Memory B cell (primary cell): Measurements from ENCODE around the gene RCOR1.
A peak's percentile ranks its signal among the peaks of the same experiment; 100 is the strongest.
"Not testable (repeated sequence)": the region's sequence is repeated elsewhere in the genome, so short reads cannot be mapped to it uniquely, and the experiment has no call there.

Source experiments
- ATAC-seq: fragments of 150-1000 bp; cut with Tn5 transposase; 2 replicates; pipeline ENCODE4 v1.10.0; 2021; ENCODE audit warnings: low read depth, mild to moderate bottlenecking, moderate library complexity
- DNase-seq, 2 donors: peaks; one replicate each; pipeline ENCODE4 v3.0.0; 2022; ENCODE audit warnings: low spot score in 2 of 2
- H3K27ac Mint-ChIP-seq: one replicate; pipeline ENCODE4 v1.8.0; 2022; ENCODE audit warnings: mild to moderate bottlenecking, moderate library complexity, mixed read lengths
- H3K27me3 Mint-ChIP-seq: one replicate; pipeline ENCODE4 v1.8.0; 2022; ENCODE audit warnings: mixed read lengths
- H3K36me3 Mint-ChIP-seq: one replicate; pipeline ENCODE4 v1.8.0; 2022; ENCODE audit warnings: mild to moderate bottlenecking, mixed read lengths
- H3K4me1 Mint-ChIP-seq: one replicate; pipeline ENCODE4 v1.8.0; 2022; ENCODE audit warnings: mixed read lengths
- H3K4me3 Mint-ChIP-seq: one replicate; pipeline ENCODE4 v1.8.0; 2022; ENCODE audit warnings: mild to moderate bottlenecking, moderate library complexity, mixed read lengths
- H3K9me3 Mint-ChIP-seq: one replicate; pipeline ENCODE4 v1.8.0; 2022; ENCODE audit warnings: mixed read lengths

The RCOR1 gene

GRCh38 chr14:102591944-102592762, at the start of gene RCOR1:
Gene RCOR1, plus strand, starts transcription at chr14:102592649. Its CDS starts 238 bp downstream, at chr14:102592887.
- H3K4me3 Mint-ChIP-seq: peak within 1 kb of the TSS; percentile 99

GRCh38 chr14:102544046-102544746, 48.3 kb upstream of the RCOR1 start:
- Mint-ChIP-seq H3K27ac (no peak overlapping the region), H3K4me3 (no peak overlapping the region), H3K36me3 (peaks cover 4% of the 10 kb centered on the region), H3K27me3 (peaks cover 22% of the 10 kb centered on the region), H3K4me1 (peaks cover 21% of the 10 kb centered on the region), H3K9me3 (no peaks in the 10 kb centered on the region)
- ATAC-seq (no peak), DNase-seq (no peak)

More at GRCh38 chr14:102591944-102592762, at the start of gene RCOR1:
- DNase-seq (peak; percentile 92 to 96), ATAC-seq (peak; percentile 75)
- Mint-ChIP-seq H3K4me1 (peaks cover 15% of the 10 kb centered on the region), H3K36me3 (no peaks in the 10 kb centered on the region), H3K9me3 (no peaks in the 10 kb centered on the region), H3K27me3 (no peaks in the 10 kb centered on the region), H3K27ac (peak within 1 kb of the TSS; percentile 98)

- DNase-seq: peak in 1 of 2 donors; percentile 40
- H3K4me1 Mint-ChIP-seq: peaks cover 21% of the 10 kb centered on the region
Measured at GRCh38 chr14:102544747-102545460, 47.5 kb upstream of the RCOR1 start.

DNA sequence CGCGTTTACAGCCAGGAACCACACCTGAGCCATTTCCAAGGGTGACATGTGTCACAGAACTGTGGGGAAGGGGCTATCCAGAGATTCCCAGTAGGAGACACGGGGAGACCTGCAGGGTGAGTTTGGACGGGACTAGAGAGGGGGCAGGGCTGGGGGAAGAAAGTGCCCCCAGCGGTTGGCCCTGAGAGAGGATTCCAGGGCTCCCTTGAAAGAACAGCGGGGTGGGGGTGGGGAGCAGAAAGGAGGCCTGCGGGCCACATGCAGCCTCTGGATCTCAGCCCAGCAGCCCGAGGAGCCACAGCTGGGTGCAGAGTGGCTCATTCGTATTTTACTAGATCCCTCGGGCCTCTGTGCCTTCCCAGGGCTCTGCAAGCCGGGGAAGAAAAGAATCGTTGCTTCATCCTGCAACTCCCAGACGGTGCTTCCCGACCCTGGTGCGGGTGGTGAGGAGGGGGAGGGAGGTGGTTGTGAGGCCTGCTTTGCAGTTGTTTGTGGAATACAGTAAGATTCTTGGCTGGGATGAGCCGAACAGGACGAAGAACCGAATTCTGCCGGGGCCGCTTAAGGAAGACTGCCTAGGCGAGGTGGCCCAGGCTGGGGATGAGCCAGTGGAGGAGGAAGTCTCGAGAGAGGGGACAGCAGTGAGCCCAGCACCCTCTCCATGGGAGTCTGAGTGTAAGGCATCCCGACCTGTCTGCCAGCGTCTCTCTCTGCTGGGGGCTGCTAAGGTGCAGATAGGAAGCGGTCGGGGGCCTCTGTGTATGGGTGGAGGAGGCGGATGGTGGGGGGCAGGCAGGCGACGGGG, 46.8 kb upstream of the RCOR1 start:
- ATAC-seq: no peak
- H3K4me1 Mint-ChIP-seq: peaks cover 21% of the 10 kb centered on the region
- DNase-seq: no peak
- H3K4me3 Mint-ChIP-seq: peak overlapping the region; percentile 78
- no peak overlapping the region for H3K27ac Mint-ChIP-seq
- peaks cover 4% of the 10 kb centered on the region for H3K36me3 Mint-ChIP-seq
- no peaks in the 10 kb centered on the region for H3K9me3 Mint-ChIP-seq
- peaks cover 24% of the 10 kb centered on the region for H3K27me3 Mint-ChIP-seq

More at GRCh38 chr14:102544747-102545460, 47.5 kb upstream of the RCOR1 start:
- peak; percentile 62 for ATAC-seq
- no peak overlapping the region for H3K27ac Mint-ChIP-seq
- no peaks in the 10 kb centered on the region for H3K9me3 Mint-ChIP-seq
- H3K36me3 Mint-ChIP-seq: peaks cover 4% of the 10 kb centered on the region
- peaks cover 22% of the 10 kb centered on the region for H3K27me3 Mint-ChIP-seq
- peak overlapping the region; percentile 78 for H3K4me3 Mint-ChIP-seq

- Mint-ChIP-seq H3K27me3 (peaks cover 20% of the 10 kb centered on the region), H3K4me1 (peaks cover 18% of the 10 kb centered on the region), H3K36me3 (peaks cover 4% of the 10 kb centered on the region), H3K27ac (no peak overlapping the region), H3K9me3 (no peaks in the 10 kb centered on the region), H3K4me3 (no peak overlapping the region)
- ATAC-seq (no peak), DNase-seq (no peak)
Measured at GRCh38 chr14:102548616-102549240, 43.7 kb upstream of the RCOR1 start.

DNA sequence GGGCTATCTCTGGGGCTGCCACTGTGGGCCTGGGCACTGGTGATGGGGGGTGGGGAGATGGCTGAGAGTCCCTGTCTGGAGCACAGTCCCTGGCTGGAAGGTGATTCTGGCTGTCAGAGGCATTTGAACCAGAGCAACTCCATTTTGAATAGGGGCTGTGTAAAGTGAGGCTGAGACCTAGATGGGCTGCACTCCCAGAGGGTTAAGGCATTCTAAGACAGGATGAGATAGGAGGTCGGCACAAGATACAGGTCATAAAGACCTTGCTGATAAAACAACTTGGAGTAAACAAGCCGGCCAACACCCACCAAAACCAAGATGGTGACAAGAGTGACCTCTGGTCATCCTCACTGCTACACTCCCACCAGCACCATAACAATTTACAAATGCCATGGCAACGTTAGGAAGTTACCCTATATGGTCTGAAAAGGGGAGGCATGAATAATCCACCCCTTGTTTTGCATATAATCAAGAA, 41.5 kb upstream of the RCOR1 start:
- not testable (repeated sequence) for ATAC-seq

DNA sequence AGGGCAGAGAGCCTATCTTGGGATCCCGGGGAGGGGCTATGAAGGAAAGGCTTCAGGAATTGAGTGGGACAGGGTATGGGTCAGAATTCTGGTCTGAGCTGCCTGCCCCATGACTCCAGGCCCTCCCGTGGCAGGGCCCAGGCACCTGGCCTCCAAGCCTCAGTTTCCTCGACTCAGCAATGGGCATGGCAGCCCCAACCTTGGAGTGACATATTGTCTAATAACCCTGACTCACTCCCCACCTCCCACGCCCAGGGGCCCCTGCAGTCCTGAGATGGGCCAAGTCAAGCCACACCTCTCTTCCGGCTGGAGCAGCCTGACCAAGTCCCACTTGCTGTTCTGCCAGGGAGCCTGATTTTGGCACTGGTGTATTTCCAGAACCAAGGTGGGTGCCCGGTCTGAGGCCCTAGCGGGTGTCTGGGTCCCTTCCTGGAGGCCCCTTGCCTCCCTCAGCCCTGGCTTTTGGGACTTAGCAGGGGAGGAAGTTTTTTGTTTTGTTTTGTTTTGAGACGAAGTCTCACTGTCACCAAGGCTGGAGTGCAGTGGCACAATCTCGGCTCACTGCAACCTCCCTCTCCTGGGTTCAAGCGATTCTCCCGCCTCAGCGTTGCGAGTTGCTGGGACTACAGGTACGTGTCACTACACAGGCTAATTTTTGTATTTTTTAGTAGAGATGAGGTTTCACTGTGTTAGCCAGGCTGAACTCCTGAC, 40.3 kb upstream of the RCOR1 start:
- Mint-ChIP-seq H3K36me3 (no peaks in the 10 kb centered on the region), H3K27me3 (peaks cover 4% of the 10 kb centered on the region), H3K27ac (no peak overlapping the region), H3K9me3 (no peaks in the 10 kb centered on the region), H3K4me3 (no peak overlapping the region), H3K4me1 (peaks cover 2% of the 10 kb centered on the region)
- ATAC-seq (no peak), DNase-seq (no peak)

More for the DNA sequence above, 41.5 kb upstream of the RCOR1 start:
- H3K27ac Mint-ChIP-seq, H3K27me3 Mint-ChIP-seq, H3K4me1 Mint-ChIP-seq, DNase-seq, H3K9me3 Mint-ChIP-seq, H3K36me3 Mint-ChIP-seq, H3K4me3 Mint-ChIP-seq: not testable (repeated sequence)

DNA sequence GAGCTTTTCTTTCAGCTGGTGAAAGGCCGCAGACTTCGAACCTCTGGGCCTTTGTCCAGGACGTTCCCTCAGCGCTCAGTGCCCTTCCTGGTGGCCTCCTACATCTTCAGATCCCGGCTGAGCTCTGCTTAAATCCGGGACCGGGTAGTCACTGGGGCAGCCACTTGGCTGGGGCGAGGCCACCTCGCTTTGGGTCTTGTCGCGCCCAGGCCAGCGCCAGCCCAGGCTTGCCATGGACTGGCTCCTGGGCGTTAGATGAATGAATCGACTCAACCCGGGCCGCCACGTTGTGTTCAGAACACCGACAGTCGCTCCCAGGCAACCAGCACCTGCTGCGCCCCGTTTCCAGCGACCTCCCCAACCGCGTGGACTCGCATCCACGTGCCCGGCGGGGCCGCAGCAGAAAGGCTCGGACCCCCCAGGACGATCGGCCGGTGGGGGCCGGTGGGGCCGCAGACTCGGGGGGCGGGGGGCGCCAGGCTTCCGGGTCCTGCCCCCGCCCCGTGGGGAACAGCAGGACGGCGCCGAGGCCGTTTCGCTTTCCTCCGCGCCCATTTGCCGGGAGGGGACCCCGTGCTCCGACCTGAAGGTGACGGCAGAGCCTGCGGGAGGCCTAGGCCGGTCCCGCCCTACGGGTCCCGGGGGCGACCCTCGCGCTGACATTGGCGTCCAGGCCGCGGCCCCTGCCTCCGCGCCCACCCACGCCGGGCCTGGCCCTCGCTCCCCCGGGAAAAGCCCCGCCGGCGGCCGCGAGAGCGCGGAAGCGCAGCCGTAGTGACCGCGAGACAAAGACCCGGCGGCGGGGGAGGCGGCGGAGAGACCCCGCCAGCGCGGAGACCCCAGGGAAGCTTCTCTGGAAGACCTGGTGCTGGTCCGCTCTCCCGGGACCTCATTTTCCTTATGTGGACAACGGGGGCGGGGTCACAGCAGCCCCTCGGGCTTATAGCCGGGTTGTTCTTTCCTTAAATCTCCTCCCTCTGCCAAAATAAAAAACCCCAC, 37.3 kb upstream of the RCOR1 start:
- Mint-ChIP-seq H3K27ac (peak overlapping the region; percentile 58), H3K9me3 (no peaks in the 10 kb centered on the region), H3K4me3 (peak overlapping the region; percentile 75), H3K4me1 (no peaks in the 10 kb centered on the region), H3K36me3 (no peaks in the 10 kb centered on the region), H3K27me3 (peaks cover 2% of the 10 kb centered on the region)
- DNase-seq: peak; percentile 58 to 63
- ATAC-seq: peak; percentile 94

DNA sequence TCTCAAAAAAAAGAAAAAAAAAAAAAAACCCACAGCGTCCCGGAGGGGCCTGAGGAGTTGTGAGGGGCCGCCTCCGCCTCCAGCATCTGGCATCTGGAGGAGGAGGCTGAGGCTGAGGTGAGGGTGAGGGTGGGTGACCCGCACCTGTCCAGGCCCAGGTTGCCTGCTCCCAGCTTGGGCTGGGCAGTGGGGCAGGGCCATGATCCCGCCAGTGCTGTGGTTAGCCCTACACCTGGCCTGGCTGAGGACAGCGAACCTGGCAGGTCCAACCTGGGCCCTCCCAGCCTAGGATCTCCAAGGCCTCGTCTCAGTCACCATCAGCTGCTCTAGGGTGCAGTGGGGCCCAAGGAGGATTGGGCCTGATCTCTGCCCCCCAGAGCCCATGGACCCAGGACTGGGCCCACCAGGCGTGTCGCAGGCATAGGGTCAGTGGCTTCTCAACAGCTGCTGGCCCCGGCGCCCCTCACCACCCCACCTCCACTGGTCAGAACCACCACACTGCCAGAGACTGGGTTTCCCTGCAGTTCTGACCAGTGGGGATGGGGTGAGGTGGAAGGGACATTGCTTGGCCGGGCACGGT, 36.3 kb upstream of the RCOR1 start:
- DNase-seq: no peak
- no peaks in the 10 kb centered on the region for H3K27me3 Mint-ChIP-seq
- ATAC-seq: no peak
- peaks cover 5% of the 10 kb centered on the region for H3K4me1 Mint-ChIP-seq
- H3K36me3 Mint-ChIP-seq: no peaks in the 10 kb centered on the region
- no peak overlapping the region for H3K27ac Mint-ChIP-seq
- H3K4me3 Mint-ChIP-seq: peak overlapping the region; percentile 39
- H3K9me3 Mint-ChIP-seq: no peaks in the 10 kb centered on the region

DNA sequence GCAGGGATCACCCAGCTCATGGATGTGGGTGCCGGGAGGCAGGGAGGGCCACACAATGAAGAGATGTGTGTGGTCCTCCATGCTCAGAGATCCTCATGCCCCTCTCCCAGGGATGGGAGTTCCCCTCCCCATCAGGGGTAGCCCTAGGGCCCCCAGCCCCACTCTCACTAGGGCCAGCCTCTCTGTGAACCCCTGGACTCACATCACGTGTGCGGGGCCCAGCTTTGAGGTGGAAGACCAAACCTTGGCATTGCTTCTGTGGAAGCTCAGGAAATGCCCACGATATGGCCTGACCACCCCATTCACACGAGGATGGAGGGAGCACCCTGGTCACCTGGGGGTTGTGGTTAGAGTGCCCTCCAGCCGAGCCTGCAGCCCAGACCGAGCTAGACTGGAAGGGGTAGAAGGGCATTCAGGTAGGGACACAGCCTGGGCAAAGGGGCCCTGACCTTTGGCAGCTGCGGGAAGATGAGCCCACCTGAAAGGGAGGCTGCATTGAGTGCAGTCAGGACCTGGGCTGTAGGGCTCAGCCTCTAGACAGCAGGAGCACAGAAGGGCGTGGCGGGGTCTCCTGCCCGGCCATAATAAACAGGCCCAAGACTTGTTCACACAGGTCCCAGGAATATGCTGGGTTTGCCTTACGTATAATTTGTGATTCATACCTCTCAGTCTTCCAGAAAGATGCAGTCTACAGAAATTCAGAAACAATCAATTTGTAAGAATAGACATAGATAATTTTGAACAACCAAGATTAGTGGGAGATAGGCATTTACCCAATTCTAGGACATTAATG, 34.8 kb upstream of the RCOR1 start:
- no peak overlapping the region for H3K4me3 Mint-ChIP-seq
- DNase-seq (no peak), ATAC-seq (no peak)
- no peak overlapping the region for H3K27ac Mint-ChIP-seq
- no peaks in the 10 kb centered on the region for H3K9me3 Mint-ChIP-seq
- no peaks in the 10 kb centered on the region for H3K36me3 Mint-ChIP-seq
- peaks cover 7% of the 10 kb centered on the region for H3K4me1 Mint-ChIP-seq
- no peaks in the 10 kb centered on the region for H3K27me3 Mint-ChIP-seq

GRCh38 chr14:102558556-102558955, 33.9 kb upstream of the RCOR1 start:
- H3K36me3 Mint-ChIP-seq: no peaks in the 10 kb centered on the region
- no peaks in the 10 kb centered on the region for H3K27me3 Mint-ChIP-seq
- peaks cover 7% of the 10 kb centered on the region for H3K4me1 Mint-ChIP-seq
- no peak for ATAC-seq
- no peak for DNase-seq
- H3K4me3 Mint-ChIP-seq: no peak overlapping the region
- no peak overlapping the region for H3K27ac Mint-ChIP-seq
- H3K9me3 Mint-ChIP-seq: no peaks in the 10 kb centered on the region
